Mammary epithelial cell (primary cell): ENCODE results near the gene OR51A4.

Source experiments
- CTCF ChIP-seq, 2 donors: IDR thresholded peaks in 1 of 2; conservative IDR thresholded peaks in 1 of 2; 2 replicates each; pipeline ENCODE4 v1.5.1; 2011 to 2012; ENCODE audit warnings: inconsistent platforms in 2 of 2, low read length in 2 of 2, mild to moderate bottlenecking in 2 of 2, control low read depth in 1 of 2, low read depth in 1 of 2; ENCODE audit not compliant: insufficient read depth in 1 of 2; ENCODE audit errors: extremely low read depth in 1 of 2
- EZH2 ChIP-seq: IDR thresholded peaks from 2 replicates; pipeline ENCODE4 v1.6.1; 2012; ENCODE audit warnings: low read length, inconsistent platforms, borderline replicate concordance

GRCh38 chr11:4960877-4961276 lies 13.5 kb upstream of the OR51A4 start:
- TF ChIP-seq EZH2, result no peak
- TF ChIP-seq CTCF (conservative IDR thresholded peaks at IDR 0.05 in 1 of 2, IDR thresholded peaks at IDR 0.05 in 1 of 2; ENCODE audit: extremely low read depth in 1 of 2, insufficient read depth in 1 of 2, low read depth in 1 of 2, low read length in 2 of 2), result no peak
